Natural killer cell treated with Interleukin-12 subunit alpha and Interleukin-12 subunit beta and Interleukin-15 and Interleukin-18, amount 100 ng/mL, for 72 hours (primary cell): ENCODE measurements around the gene CTNNA1. TPM values are rescaled to one million over a fixed set of nuclear protein-coding genes. Genes with fewer than 3 reads are reported as not detected.

Experiments
- ATAC-seq, 2 donors: fragments of 150-1000 bp; cut with Tn5 transposase in 1 of 2; sonication (Bioruptor Pico), chemical (Tn5 transposase) in 1 of 2; 2 replicates each; pipeline ENCODE4 v1.10.0; 2021
- DNase-seq: peaks from one replicate; pipeline ENCODE4 v3.0.0; 2022; ENCODE audit warnings: low spot score
- H3K27ac Mint-ChIP-seq, 2 donors: 1 replicate in 1 of 2; 2 replicates in 1 of 2; pipeline ENCODE4 v1.8.0; 2022; ENCODE audit warnings: mixed read lengths in 2 of 2, mild to moderate bottlenecking in 1 of 2, moderate library complexity in 1 of 2
- H3K27me3 Mint-ChIP-seq, 2 donors: 1 replicate in 1 of 2; 2 replicates in 1 of 2; pipeline ENCODE4 v1.8.0; 2022; ENCODE audit warnings: mixed read lengths in 2 of 2
- H3K36me3 Mint-ChIP-seq: one replicate; pipeline ENCODE4 v1.8.0; 2022; ENCODE audit warnings: mixed read lengths
- H3K4me1 Mint-ChIP-seq, 2 donors: 1 replicate in 1 of 2; 2 replicates in 1 of 2; pipeline ENCODE4 v1.8.0; 2022; ENCODE audit warnings: low read depth in 2 of 2, mixed read lengths in 2 of 2, mild to moderate bottlenecking in 1 of 2
- H3K4me3 Mint-ChIP-seq: one replicate; pipeline ENCODE4 v1.8.0; 2022; ENCODE audit warnings: mixed read lengths
- H3K9me3 Mint-ChIP-seq: 2 replicates; pipeline ENCODE4 v1.8.0; 2022; ENCODE audit warnings: mixed read lengths
- total RNA-seq, 2 donors: library from RNA; stranded (reverse); gene quantifications; one replicate each; pipeline ENCODE4 v1.2.3, GENCODE V29; 2022

Gene CTNNA1
- total RNA-seq, 2 donors from 2014 or later: 50.6 to 65.8 TPM

DNA sequence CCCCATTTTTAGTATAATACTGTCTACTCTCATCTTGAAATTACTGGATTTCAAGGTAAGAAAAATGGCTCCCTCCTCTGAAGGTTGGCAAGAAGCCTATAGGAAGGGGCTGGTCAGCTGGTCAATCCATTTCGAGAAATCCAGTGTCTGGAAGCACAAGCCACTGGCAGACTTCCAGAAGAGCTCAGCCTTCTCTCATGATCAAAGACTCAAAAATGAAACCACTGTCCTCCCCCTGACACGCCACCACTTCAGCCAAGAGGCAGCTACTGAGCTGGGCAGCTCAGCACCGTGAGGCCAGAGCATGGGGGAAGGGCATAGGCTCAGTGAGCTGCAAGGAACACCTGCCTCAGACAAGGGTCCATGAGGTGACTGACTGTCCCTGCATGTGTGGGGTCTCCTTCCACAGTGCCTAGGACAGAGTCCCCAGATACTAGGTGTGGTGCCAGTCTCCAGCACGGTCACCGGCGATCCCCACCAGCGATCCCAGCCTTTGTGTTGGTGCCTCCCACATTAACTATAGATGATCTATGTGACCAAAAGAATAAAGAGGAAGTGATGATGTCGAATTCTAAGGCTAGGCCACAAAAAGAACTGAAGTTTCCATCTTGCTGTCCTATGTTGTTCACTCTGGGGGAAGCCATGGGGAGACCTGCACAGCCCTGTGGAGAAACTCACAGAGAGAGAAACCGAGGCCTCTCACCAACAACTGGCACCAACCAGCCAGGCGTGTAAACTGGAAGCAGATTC is 222.0 kb downstream of the CTNNA1 start:
- no peak for DNase-seq
- no peak for ATAC-seq
- Mint-ChIP-seq H3K4me3 (no peak overlapping the region), H3K4me1 (peaks cover 13 to 17% of the 10 kb centered on the region in 2 donors), H3K27ac (peak overlapping the region in 1 of 2 donors; percentile 28), H3K9me3 (no peaks in the 10 kb centered on the region), H3K36me3 (no peaks in the 10 kb centered on the region), H3K27me3 (no peaks in the 10 kb centered on the region)

DNA sequence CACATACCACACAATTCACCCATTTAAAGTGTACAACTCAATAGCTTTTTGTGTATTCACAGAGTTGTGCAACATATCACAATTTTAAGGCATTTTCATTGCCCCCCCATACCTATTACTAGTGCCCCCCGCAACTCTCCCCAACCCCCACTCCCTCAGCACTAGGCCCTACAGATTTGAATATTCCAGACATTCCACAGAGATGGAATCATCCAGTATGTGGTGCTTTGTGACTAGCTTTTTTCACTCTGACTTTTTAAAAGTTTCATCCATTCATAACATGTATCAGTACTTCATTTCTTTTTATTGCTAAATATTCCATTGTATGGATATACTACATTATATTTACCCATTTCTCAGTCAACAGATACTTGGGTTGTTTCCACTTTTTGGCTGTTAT is 224.9 kb downstream of the CTNNA1 start:
- ATAC-seq (no peak), DNase-seq (no peak)
- no peaks in the 10 kb centered on the region for H3K36me3 Mint-ChIP-seq
- no peak overlapping the region for H3K4me3 Mint-ChIP-seq
- H3K4me1 Mint-ChIP-seq: peaks cover 26 to 34% of the 10 kb centered on the region in 2 donors
- no peaks in the 10 kb centered on the region for H3K27me3 Mint-ChIP-seq
- no peak overlapping the region for H3K27ac Mint-ChIP-seq
- H3K9me3 Mint-ChIP-seq: no peaks in the 10 kb centered on the region

DNA sequence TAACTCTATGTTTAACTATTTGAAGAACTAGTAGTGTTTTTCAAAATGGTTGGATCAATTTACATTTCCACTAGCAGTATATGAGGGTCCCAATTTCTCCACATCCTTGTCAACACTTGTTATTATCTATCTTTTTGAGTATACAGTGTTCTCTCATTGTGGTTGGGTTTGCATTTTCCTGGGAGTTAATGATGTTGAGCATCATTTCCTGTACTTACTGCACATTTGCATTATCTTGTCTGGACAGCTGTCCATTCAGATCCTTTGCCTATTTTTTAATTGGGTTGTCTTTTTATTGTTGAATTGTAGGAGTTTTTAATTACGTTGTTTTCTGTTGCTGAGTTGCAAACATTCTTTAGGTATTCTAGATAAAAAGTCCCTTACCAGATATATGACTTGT is 225.4 kb downstream of the CTNNA1 start:
- Mint-ChIP-seq H3K36me3 (no peaks in the 10 kb centered on the region), H3K9me3 (no peaks in the 10 kb centered on the region), H3K27me3 (no peaks in the 10 kb centered on the region), H3K27ac (no peak overlapping the region), H3K4me3 (no peak overlapping the region), H3K4me1 (peaks cover 26 to 34% of the 10 kb centered on the region in 2 donors)
- DNase-seq (no peak), ATAC-seq (no peak)

DNA sequence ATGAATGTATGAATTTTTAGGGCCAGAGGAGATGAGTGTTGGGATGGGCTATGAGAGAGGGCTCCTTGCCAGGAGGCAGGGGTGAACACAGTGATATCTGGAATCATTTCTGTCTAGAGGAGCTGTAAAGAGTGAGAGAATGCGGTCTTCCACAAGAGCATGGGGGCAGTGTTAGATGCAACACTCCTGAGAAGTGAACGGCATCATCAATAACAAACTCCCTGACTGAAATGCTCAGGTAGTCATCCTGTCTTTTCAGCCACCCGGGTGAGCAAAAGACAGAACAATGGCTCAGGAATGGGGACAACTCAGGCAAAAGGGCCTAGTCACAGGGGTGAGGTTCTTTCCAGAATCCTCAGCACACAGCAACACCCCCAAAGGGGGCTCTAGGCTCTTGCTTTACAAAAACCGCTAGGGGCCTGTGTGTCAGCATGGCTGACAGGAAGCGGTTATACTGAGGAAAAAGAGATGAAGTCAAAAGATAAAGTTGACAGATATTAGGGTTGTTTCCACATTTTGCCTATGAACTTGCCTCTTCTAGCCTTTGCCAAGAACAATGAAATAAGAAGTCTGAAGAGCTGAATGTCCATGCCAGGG is 226.6 kb downstream of the CTNNA1 start:
- H3K9me3 Mint-ChIP-seq: no peaks in the 10 kb centered on the region
- no peaks in the 10 kb centered on the region for H3K36me3 Mint-ChIP-seq
- H3K4me1 Mint-ChIP-seq: peaks cover 29 to 34% of the 10 kb centered on the region in 2 donors
- no peak for DNase-seq
- no peaks in the 10 kb centered on the region for H3K27me3 Mint-ChIP-seq
- H3K4me3 Mint-ChIP-seq: peak overlapping the region; percentile 71
- ATAC-seq: peak; percentile 76 to 81
- H3K27ac Mint-ChIP-seq: peak overlapping the region; percentile 71 to 79

DNA sequence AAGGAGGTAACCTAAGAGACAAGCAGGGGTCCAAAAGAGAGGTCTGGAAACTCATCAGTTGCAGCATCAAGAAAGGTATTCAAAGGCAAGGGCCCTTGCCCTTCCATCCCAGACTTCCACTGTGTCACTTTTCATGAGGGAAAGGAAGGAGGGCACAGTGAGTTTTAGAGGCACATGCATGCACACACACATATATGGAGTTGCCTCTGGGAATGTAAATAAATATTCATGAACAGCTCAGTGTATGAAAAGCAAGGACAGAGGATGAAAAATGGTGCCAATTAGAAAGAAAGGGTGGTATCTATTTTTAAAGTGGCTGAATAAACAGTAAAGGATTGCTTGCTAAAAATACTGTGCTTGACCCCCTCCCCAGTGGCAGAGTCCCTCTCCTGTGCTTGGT is 227.2 kb downstream of the CTNNA1 start:
- peak overlapping the region; percentile 71 to 79 for H3K27ac Mint-ChIP-seq
- no peaks in the 10 kb centered on the region for H3K36me3 Mint-ChIP-seq
- no peaks in the 10 kb centered on the region for H3K9me3 Mint-ChIP-seq
- DNase-seq (no peak), ATAC-seq (no peak)
- H3K27me3 Mint-ChIP-seq: no peaks in the 10 kb centered on the region
- peak overlapping the region; percentile 71 for H3K4me3 Mint-ChIP-seq
- H3K4me1 Mint-ChIP-seq: peaks cover 29 to 34% of the 10 kb centered on the region in 2 donors

DNA sequence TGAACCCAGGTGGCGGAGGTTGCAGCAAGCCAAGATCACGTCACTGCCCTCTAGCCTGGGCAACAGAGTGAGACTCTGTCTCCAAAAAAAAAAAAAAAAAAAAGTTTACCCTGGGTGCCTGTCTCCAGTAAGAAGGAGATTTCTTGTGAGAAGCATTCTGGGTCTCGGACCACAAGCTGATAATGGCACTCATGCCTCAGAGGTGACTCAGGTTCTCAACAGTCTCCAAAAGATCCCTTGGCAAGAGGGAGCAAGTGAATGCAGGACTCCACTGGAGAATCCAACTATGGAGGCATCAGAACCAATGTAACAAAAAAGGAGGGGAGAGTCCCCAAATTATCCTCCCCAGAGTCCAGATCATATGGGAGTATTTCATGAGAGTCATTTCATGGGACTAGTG is 227.9 kb downstream of the CTNNA1 start:
- ATAC-seq (no peak), DNase-seq (no peak)
- H3K27me3 Mint-ChIP-seq: no peaks in the 10 kb centered on the region
- peak overlapping the region in 1 of 2 donors; percentile 71 for H3K27ac Mint-ChIP-seq
- no peaks in the 10 kb centered on the region for H3K9me3 Mint-ChIP-seq
- H3K4me1 Mint-ChIP-seq: peaks cover 29 to 34% of the 10 kb centered on the region in 2 donors
- no peak overlapping the region for H3K4me3 Mint-ChIP-seq
- no peaks in the 10 kb centered on the region for H3K36me3 Mint-ChIP-seq

DNA sequence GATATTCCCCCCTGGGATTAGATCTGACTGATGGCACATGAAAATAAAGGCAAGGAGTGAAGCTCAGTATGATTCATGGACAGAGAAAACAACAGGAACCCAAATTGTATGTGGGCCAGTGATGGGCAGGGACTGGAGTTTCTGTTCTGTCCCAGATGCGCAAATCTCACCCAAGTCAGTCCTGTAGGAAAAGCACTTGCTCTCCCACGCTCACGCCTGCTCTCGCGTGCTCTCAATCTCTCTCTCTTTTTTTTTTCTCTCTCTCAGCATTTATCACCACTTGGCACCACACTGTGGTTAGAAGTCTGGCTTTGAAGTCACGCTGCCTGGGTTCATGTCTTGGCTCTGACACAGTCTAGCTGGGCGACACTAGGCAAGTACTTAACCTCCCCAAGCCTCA is 228.4 kb downstream of the CTNNA1 start:
- Mint-ChIP-seq H3K4me1 (peaks cover 29 to 34% of the 10 kb centered on the region in 2 donors), H3K36me3 (no peaks in the 10 kb centered on the region), H3K9me3 (no peaks in the 10 kb centered on the region), H3K27ac (no peak overlapping the region), H3K27me3 (no peaks in the 10 kb centered on the region), H3K4me3 (peak overlapping the region; percentile 36)
- ATAC-seq (peak in 1 of 2 donors; percentile 41), DNase-seq (no peak)

DNA sequence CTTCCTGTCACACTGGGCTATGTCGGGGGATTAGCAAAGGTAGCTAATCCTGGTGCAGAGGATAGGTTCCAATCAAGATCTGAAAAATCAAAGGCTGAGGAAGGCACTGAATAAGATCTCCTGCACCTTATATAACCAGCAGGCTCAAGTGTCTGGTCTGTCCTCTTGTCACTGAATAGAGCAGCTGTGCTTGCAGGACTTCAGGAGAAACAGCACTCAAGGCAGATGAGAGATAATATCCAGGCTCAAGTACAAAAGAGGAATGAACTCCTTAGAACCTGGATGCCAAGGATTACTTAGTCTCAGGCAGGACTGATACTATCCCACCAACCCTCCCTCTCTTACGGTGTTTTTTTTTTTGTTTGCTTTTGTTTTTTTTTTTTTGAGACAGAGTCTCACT is 230.8 kb downstream of the CTNNA1 start:
- ATAC-seq (no peak), DNase-seq (no peak)
- Mint-ChIP-seq H3K27me3 (no peaks in the 10 kb centered on the region), H3K4me1 (peaks cover 24 to 30% of the 10 kb centered on the region in 2 donors), H3K27ac (no peak overlapping the region), H3K36me3 (no peaks in the 10 kb centered on the region), H3K4me3 (no peak overlapping the region), H3K9me3 (no peaks in the 10 kb centered on the region)

Other genes with a start within 250 kb of the CTNNA1 start
- gene ETF1, start 210.2 kb upstream of the CTNNA1 start, total RNA-seq: 100 to 1,000 TPM; 150 to 167 TPM
- gene HSPA9, start 178.0 kb upstream of the CTNNA1 start, total RNA-seq: 100 to 1,000 TPM; 337 to 473 TPM
- under 1 TPM in 1 of 2 donors, not detected in 1; 0.73 TPM for gene LRRTM2, start 121.9 kb downstream of the CTNNA1 start, total RNA-seq